Measurements from ENCODE around the gene MAN1C1.
"Not testable (repeated sequence)": the region's sequence is repeated elsewhere in the genome, so short reads cannot be mapped to it uniquely, and the experiment has no call there.

Gene MAN1C1

GRCh38 chr1:25720624-25721023, 104.0 kb downstream of the MAN1C1 start:
- DNase-seq: no peak

GRCh38 chr1:25723250-25723880, 106.8 kb downstream of the MAN1C1 start:
- DNase-seq: no peak

- DNase-seq: no peak
These were observed 107.6 kb downstream of the MAN1C1 start for GRCh38 chr1:25724201-25724600.

- no peak for DNase-seq
These were observed 108.4 kb downstream of the MAN1C1 start for GRCh38 chr1:25724966-25725365.

GRCh38 chr1:25725482-25725881, 108.9 kb downstream of the MAN1C1 start:
- no peak for DNase-seq

- no peak for DNase-seq
These were observed 110.5 kb downstream of the MAN1C1 start for GRCh38 chr1:25727088-25727487.

- DNase-seq: no peak
These were observed 111.2 kb downstream of the MAN1C1 start for GRCh38 chr1:25727635-25728286.

GRCh38 chr1:25728301-25728935, 111.8 kb downstream of the MAN1C1 start:
- no peak for DNase-seq

- no peak for DNase-seq
These were observed 112.5 kb downstream of the MAN1C1 start for GRCh38 chr1:25729045-25729444.

- DNase-seq: no peak
These were observed 113.4 kb downstream of the MAN1C1 start for GRCh38 chr1:25729790-25730644.

- no peak for DNase-seq
These were observed 114.6 kb downstream of the MAN1C1 start for GRCh38 chr1:25731148-25731547.

- DNase-seq: no peak
These were observed 115.2 kb downstream of the MAN1C1 start for GRCh38 chr1:25731626-25732370.

GRCh38 chr1:25732821-25733220, 116.2 kb downstream of the MAN1C1 start:
- DNase-seq: no peak

- no peak for DNase-seq
These were observed 116.7 kb downstream of the MAN1C1 start for GRCh38 chr1:25733271-25733670.

- not testable (repeated sequence) for DNase-seq
These were observed 118.4 kb downstream of the MAN1C1 start for GRCh38 chr1:25734991-25735390.

- DNase-seq: no peak
These were observed 119.5 kb downstream of the MAN1C1 start for GRCh38 chr1:25735956-25736529.

GRCh38 chr1:25737130-25737529, 120.5 kb downstream of the MAN1C1 start:
- no peak for DNase-seq

- no peak for DNase-seq
These were observed 121.9 kb downstream of the MAN1C1 start for GRCh38 chr1:25738499-25738898.

GRCh38 chr1:25739341-25739740, 122.8 kb downstream of the MAN1C1 start:
- DNase-seq: no peak

GRCh38 chr1:25740071-25740470, 123.5 kb downstream of the MAN1C1 start:
- DNase-seq: no peak

- DNase-seq: no peak
These were observed 125.7 kb downstream of the MAN1C1 start for GRCh38 chr1:25742316-25742715.

Measured in AML-193 (cell line).